K562 (cell line): Measurements from ENCODE around the gene LRRC51. TPM values are rescaled to one million over a fixed set of nuclear protein-coding genes. Genes with fewer than 3 reads are reported as not detected.

ENCODE experiments used
- CAMTA2 ChIP-seq: fragments of 250-450 bp; sonication (Bioruptor Pico); conservative IDR thresholded peaks from 2 replicates; pipeline ENCODE4 v1.5.1; 2022
- CBX3 ChIP-seq, 2 experiments: IDR thresholded peaks; 1 replicate in 1 of 2; 2 replicates in 1 of 2; pipeline ENCODE4 v1.6.1; 2012; ENCODE audit warnings: inconsistent platforms in 2 of 2, low read length in 2 of 2, borderline replicate concordance in 1 of 2, control low read depth in 1 of 2
- ETV6 ChIP-seq, 3 experiments: fragments of 150-350 bp in 1 of 3; sonication (generic) in 1 of 3; formaldehyde crosslinking in 1 of 3; IDR thresholded peaks; 2 replicates each; pipeline versions ENCODE4 v1.6.1 to v1.8.0; 2014 to 2022; ENCODE audit warnings: borderline replicate concordance in 2 of 3, low read depth in 2 of 3, antibody characterized with exemption in 1 of 3, low read length in 1 of 3, mild to moderate bottlenecking in 1 of 3, missing genetic modification reagents in 1 of 3
- FOXA3 ChIP-seq, 2 experiments: fragments of 450-650 bp in 1 of 2; sonication (generic) in 1 of 2; formaldehyde crosslinking; IDR thresholded peaks in 1 of 2; conservative IDR thresholded peaks in 1 of 2; 2 replicates each; pipeline versions ENCODE4 v1.4.0 to v1.8.0; 2020 to 2022; ENCODE audit warnings: mild to moderate bottlenecking in 2 of 2, missing genetic modification reagents in 1 of 2
- FOXJ3 ChIP-seq: sonication (generic); formaldehyde crosslinking; IDR thresholded peaks from 2 replicates; pipeline ENCODE4 v1.4.0; 2020; ENCODE audit warnings: mild to moderate bottlenecking, missing genetic modification reagents
- MAFG ChIP-seq: fragments of 450-650 bp; conservative IDR thresholded peaks from 2 replicates; pipeline ENCODE4 v1.6.1; 2016; ENCODE audit warnings: missing genetic modification characterization, missing compliant biosample characterization
- NR2F6 ChIP-seq: fragments of 450-650 bp; formaldehyde crosslinking; IDR thresholded peaks from 2 replicates; pipeline ENCODE4 v1.4.0; 2020; ENCODE audit warnings: mild to moderate bottlenecking
- POLR2A ChIP-seq: fragments of 450-650 bp; conservative IDR thresholded peaks from 2 replicates; pipeline ENCODE4 v1.6.1; 2016
- SMAD2 ChIP-seq: fragments of 150-350 bp; IDR thresholded peaks from 2 replicates; pipeline ENCODE4 v1.6.1; 2014; ENCODE audit warnings: low read depth, mild to moderate bottlenecking, low read length
- SNRNP70 ChIP-seq: fragments of 200-400 bp; formaldehyde crosslinking; optimal IDR thresholded peaks from 2 replicates; pipeline ENCODE3; 2017; ENCODE audit warnings: low read depth, low read length
- SREBF2 ChIP-seq: sonication (generic); formaldehyde crosslinking; IDR thresholded peaks from 2 replicates; pipeline ENCODE4 v1.4.0; 2020; ENCODE audit warnings: mild to moderate bottlenecking, missing genetic modification reagents
- TBL1XR1 ChIP-seq, 2 experiments: IDR thresholded peaks; 2 replicates each; pipeline ENCODE4 v1.6.1; 2012; ENCODE audit warnings: improper control_type of control experiment in 2 of 2, low read length in 2 of 2, mild to moderate bottlenecking in 1 of 2
- ZC3H8 ChIP-seq: fragments of 450-650 bp; IDR thresholded peaks from 2 replicates; pipeline ENCODE4 v1.6.1; 2017
- ZNF143 ChIP-seq: sonication (generic); formaldehyde crosslinking; IDR thresholded peaks from 2 replicates; pipeline ENCODE4 v1.9.0; 2022; ENCODE audit warnings: mild to moderate bottlenecking, missing genetic modification reagents
- ZNF232 ChIP-seq: sonication (generic); formaldehyde crosslinking; IDR thresholded peaks from 2 replicates; pipeline ENCODE4 v1.8.0; 2022; ENCODE audit warnings: mild to moderate bottlenecking, missing genetic modification reagents
- ZNF324 ChIP-seq: fragments of 250-450 bp; sonication (Bioruptor Pico); IDR thresholded peaks from 2 replicates; pipeline ENCODE4 v1.4.0; 2020; ENCODE audit warnings: mild to moderate bottlenecking
- ZNF584 ChIP-seq: fragments of 200-800 bp; sonication (Bioruptor generic); IDR thresholded peaks from 2 replicates; pipeline ENCODE4 v1.6.1; 2016; ENCODE audit warnings: low read depth, mild to moderate bottlenecking, missing genetic modification characterization, missing compliant biosample characterization
- ZNF79 ChIP-seq: fragments of 250-450 bp; sonication (Bioruptor Pico); IDR thresholded peaks from 2 replicates; pipeline ENCODE4 v1.4.0; 2020; ENCODE audit warnings: low read depth, mild to moderate bottlenecking, moderate library complexity
- polyA plus RNA-seq, 8 experiments: library from polyadenylated mRNA; depleted of rRNA in 4 of 8; stranded (reverse) in 5 of 8; unstranded in 3 of 8; fragments of >200 nt; fragmentation: Nextera tagmentation in 2 of 8; fragmentation: Illumina TruSeq in 1 of 8; extraction: Ambion mirVana in 2 of 8; extraction: Trizol in 1 of 8; gene quantifications; 2 replicates each; pipeline versions ENCODE4 v1.2.1 to v1.2.3, GENCODE V29; 2011 to 2014; ENCODE audit warnings: inconsistent platforms in 1 of 8, missing spikeins in 1 of 8
- total RNA-seq, 7 experiments: library from RNA; depleted of rRNA in 6 of 7; stranded (reverse); fragments of >200 nt in 6 of 7; fragmentation: Illumina TruSeq in 2 of 7; extraction: Trizol in 2 of 7; gene quantifications; 2 replicates each; pipeline versions ENCODE4 v1.2.1 to v1.2.3, GENCODE V29; 2011 to 2021; ENCODE audit warnings: low replicate concordance in 1 of 7
- TF ChIP-seq, protein P1 (sequence below): sonication (generic); IDR thresholded peaks from 2 replicates; pipeline ENCODE4 v1.6.1; 2016
- TF ChIP-seq, protein P2 (sequence below): fragments of 450-650 bp; IDR thresholded peaks from 2 replicates; pipeline ENCODE4 v1.6.1; 2018; ENCODE audit not compliant: partially characterized antibody
- TF ChIP-seq, protein P3 (sequence below): IDR thresholded peaks from 2 replicates; pipeline ENCODE4 v1.6.1; 2012; ENCODE audit warnings: low read depth, low read length, improper control_type of control experiment, borderline replicate concordance

Gene LRRC51
- total and polyA plus RNA-seq, 9 of the 15 experiments (the other 6 are each of a cell fraction or from before 2014, with no cell fraction given), result 4.7 to 10.6 (median 5.6) TPM

DNA sequence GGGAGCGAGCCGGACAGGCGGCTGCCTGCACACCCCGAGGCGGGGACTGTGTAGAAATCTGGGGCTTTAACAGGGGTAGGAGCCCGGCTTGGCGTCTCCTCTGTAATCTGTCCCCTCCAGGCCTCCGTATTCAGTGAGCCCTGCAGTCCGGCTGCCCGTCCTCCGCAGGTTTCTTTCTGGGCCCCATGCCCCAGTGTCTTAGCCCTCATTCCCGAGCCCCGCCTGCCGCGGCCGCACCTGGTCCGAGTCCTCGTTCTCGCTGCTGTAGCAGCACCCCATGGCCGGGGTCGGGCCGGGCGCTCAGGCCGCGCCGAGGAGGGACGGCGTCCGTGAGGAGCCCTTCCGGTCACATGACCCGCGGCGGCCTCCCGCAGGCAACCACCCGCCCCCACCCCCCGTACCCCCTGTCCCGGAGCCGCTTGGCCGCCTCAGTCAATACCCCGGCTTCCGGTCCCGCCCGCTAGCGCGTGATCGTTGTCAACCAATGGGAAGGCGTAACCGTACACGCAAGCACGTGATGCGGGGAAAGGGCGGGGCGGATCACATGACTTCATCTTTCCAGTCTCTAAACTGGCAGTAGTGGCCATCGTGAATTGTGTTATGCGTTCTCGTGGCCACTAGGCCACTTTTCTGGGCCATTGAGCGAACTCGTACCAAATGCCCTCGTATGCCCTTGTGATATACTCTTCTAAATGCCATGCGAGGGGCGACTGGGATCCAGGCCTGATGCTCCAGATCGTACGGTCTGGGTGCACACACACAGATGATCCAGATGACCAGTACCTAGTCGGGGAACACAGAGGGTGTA is 22.5 kb downstream of the LRRC51 start, which contains the start of gene LAMTOR1 (continued):
- TF ChIP-seq ETV6 (IDR thresholded peaks at IDR 0.05; ENCODE audit: borderline replicate concordance in 1 of 2, low read depth in 2 of 2, low read length in 1 of 2) (no peak), ETV6 (CRISPR knock-in tag; IDR thresholded peaks at IDR 0.05; ENCODE audit: borderline replicate concordance) (no peak), FOXA3 (CRISPR knock-in tag; conservative IDR thresholded peaks at IDR 0.05 in 1 of 2, IDR thresholded peaks at IDR 0.05 in 1 of 2) (peak; percentile 48 to 85; a peak in 3 of 4 replicates), SMAD2 (no peak), ZNF79 (CRISPR knock-in tag) (no peak), CBX3 (IDR thresholded peaks at IDR 0.05; ENCODE audit: borderline replicate concordance in 1 of 2, low read length in 2 of 2) (peak in 1 of 2 experiments; percentile 91; a peak in 2 of 3 replicates), POLR2A (peak; percentile 91), NR2F6 (CRISPR knock-in tag) (no peak), MAFG (no peak), TBL1XR1 (IDR thresholded peaks at IDR 0.05; ENCODE audit: low read length in 2 of 2) (no peak), ZNF232 (CRISPR knock-in tag) (no peak), ZNF584 (CRISPR knock-in tag) (peak; percentile 65), FOXJ3 (CRISPR knock-in tag) (no peak), SREBF2 (CRISPR knock-in tag) (no peak), SNRNP70 (no peak), ZC3H8 (no peak), ZNF324 (CRISPR knock-in tag) (no peak), ZNF143 (CRISPR knock-in tag) (no peak), CAMTA2 (no peak)
- TF ChIP-seq, protein P1, sequence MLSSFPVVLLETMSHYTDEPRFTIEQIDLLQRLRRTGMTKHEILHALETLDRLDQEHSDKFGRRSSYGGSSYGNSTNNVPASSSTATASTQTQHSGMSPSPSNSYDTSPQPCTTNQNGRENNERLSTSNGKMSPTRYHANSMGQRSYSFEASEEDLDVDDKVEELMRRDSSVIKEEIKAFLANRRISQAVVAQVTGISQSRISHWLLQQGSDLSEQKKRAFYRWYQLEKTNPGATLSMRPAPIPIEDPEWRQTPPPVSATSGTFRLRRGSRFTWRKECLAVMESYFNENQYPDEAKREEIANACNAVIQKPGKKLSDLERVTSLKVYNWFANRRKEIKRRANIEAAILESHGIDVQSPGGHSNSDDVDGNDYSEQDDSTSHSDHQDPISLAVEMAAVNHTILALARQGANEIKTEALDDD, result no peak
- TF ChIP-seq, protein P2, sequence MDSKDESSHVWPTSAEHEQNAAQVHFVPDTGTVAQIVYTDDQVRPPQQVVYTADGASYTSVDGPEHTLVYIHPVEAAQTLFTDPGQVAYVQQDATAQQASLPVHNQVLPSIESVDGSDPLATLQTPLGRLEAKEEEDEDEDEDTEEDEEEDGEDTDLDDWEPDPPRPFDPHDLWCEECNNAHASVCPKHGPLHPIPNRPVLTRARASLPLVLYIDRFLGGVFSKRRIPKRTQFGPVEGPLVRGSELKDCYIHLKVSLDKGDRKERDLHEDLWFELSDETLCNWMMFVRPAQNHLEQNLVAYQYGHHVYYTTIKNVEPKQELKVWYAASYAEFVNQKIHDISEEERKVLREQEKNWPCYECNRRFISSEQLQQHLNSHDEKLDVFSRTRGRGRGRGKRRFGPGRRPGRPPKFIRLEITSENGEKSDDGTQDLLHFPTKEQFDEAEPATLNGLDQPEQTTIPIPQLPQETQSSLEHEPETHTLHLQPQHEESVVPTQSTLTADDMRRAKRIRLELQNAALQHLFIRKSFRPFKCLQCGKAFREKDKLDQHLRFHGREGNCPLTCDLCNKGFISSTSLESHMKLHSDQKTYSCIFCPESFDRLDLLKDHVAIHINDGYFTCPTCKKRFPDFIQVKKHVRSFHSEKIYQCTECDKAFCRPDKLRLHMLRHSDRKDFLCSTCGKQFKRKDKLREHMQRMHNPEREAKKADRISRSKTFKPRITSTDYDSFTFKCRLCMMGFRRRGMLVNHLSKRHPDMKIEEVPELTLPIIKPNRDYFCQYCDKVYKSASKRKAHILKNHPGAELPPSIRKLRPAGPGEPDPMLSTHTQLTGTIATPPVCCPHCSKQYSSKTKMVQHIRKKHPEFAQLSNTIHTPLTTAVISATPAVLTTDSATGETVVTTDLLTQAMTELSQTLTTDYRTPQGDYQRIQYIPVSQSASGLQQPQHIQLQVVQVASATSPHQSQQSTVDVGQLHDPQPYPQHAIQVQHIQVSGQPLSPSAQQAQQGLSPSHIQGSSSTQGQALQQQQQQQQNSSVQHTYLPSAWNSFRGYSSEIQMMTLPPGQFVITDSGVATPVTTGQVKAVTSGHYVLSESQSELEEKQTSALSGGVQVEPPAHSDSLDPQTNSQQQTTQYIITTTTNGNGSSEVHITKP, result no peak
- TF ChIP-seq, protein P3, sequence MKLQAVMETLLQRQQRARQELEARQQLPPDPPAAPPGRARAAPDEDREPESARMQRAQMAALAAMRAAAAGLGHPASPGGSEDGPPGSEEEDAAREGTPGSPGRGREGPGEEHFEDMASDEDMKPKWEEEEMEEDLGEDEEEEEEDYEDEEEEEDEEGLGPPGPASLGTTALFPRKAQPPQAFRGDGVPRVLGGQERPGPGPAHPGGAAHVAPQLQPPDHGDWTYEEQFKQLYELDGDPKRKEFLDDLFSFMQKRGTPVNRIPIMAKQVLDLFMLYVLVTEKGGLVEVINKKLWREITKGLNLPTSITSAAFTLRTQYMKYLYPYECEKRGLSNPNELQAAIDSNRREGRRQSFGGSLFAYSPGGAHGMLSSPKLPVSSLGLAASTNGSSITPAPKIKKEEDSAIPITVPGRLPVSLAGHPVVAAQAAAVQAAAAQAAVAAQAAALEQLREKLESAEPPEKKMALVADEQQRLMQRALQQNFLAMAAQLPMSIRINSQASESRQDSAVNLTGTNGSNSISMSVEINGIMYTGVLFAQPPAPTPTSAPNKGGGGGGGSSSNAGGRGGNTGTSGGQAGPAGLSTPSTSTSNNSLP, result no peak
